ENCODE measurements around the gene PLAGL2. TPM values are rescaled to one million over a fixed set of nuclear protein-coding genes. Genes with fewer than 3 reads are reported as not detected.

PLAGL2 gene
- total and polyA plus RNA-seq, 9 of the 15 experiments (the other 6 are each of a cell fraction or from before 2014, with no cell fraction given), result 3.1 to 24.3 (median 6.4) TPM

DNA sequence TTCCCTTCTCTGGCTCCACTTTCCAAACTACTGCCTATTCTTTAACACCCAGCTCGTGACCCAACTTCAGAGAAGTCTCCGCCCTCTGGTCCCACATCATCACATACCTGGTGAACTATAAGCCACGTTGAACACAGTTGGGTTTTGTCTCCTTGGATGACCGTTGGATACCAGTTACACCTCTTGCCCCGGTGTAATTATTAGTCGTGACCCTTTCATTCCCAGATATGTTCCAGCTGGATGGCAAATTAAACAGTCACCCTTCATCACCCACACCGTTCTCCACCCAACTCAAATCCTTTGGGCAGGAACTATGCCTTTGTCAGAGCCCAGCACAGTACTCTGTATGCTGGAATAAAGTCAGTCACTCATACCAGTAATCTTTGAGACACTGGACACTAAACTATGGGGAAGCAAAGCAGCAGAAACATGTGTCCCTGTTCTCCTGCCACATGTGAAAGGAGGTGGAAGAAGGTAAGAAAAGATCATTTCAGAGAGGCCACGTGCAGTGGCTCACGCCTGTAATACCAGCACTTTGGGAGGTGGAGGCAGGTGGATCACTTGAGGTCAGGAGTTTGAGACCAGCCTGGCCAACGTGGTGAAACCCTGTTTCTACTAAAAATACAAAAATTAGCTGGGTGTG, 22.5 kb downstream of the PLAGL2 start:
- no peak overlapping the region for H2AFZ ChIP-seq (ENCODE audit: low read depth, low read length)
- WGBS (ENCODE audit: insufficient coverage, low coverage, missing lambda C conversion rate), result 16% methylated on average over 9 of the region's 10 CpGs
- H3K27me3 ChIP-seq (ENCODE audit: control insufficient read depth in 2 of 2, insufficient read depth in 2 of 2, low read length in 2 of 2), result no peaks in the 10 kb centered on the region
- CTCF ChIA-PET (ENCODE audit: low intra/inter-chr PET ratio), result no interaction called here
- H4K20me1 ChIP-seq (replicated peaks; ENCODE audit: control insufficient read depth, insufficient read depth, low read length), result no peaks in the 10 kb centered on the region
- no peak for ATAC-seq
- H3K9me1 ChIP-seq (ENCODE audit: control insufficient read depth, insufficient read depth, low read length), result no peaks in the 10 kb centered on the region
- no peaks in the 10 kb centered on the region for H3K79me2 ChIP-seq (ENCODE audit: control insufficient read depth, insufficient read depth, low read length)
- H3K36me3 ChIP-seq (ENCODE audit: control insufficient read depth, insufficient read depth, low read length), result no peaks in the 10 kb centered on the region
- H3K4me3 ChIP-seq, result no peak overlapping the region
- intact Hi-C loops (cut with micrococcal nuclease) (no loop called here), in situ Hi-C loops (cut with MboI) (no loop called here)
- no peak overlapping the region for H3K27ac ChIP-seq (ENCODE audit: extremely low read depth, low read depth, low read length)
- H3K4me1 ChIP-seq (replicated peaks in 1 of 2; ENCODE audit: control insufficient read depth in 2 of 2, insufficient read depth in 2 of 2, low read length in 2 of 2), result no peaks in the 10 kb centered on the region; a peak in 3 of 5 replicates
- POLR2A ChIA-PET, result interaction anchor here (0.6 to 1.0 kb wide), 3 partner anchors 17 to 72 kb away, joined by 3 read pairs; no protein-coding TSS in a partner anchor
- no TSS peak for BruUV-seq (replicated peaks)
- H3K9ac ChIP-seq (ENCODE audit: insufficient read depth in 1 of 2, low read depth in 2 of 2, low read length in 2 of 2), result no peak overlapping the region
- FAIRE-seq, result no peak
- H3K4me2 ChIP-seq (ENCODE audit: insufficient read depth, low read length), result no peak overlapping the region
- no peaks in the 10 kb centered on the region for H3K9me3 ChIP-seq (replicated peaks; ENCODE audit: control insufficient read depth, insufficient read depth, low read depth, low read length)
- no peak for DNase-seq (ENCODE audit: extremely low read depth in 1 of 4, low spot score in 3 of 4)
- TF ChIP-seq MYNN (IDR thresholded peaks at IDR 0.05), result no peak
- TF ChIP-seq MYNN (CRISPR knock-in tag; IDR thresholded peaks at IDR 0.05), result no peak
- TF ChIP-seq ZNF23 (CRISPR knock-in tag; IDR thresholded peaks at IDR 0.05), result no peak
- TF ChIP-seq, protein P1, sequence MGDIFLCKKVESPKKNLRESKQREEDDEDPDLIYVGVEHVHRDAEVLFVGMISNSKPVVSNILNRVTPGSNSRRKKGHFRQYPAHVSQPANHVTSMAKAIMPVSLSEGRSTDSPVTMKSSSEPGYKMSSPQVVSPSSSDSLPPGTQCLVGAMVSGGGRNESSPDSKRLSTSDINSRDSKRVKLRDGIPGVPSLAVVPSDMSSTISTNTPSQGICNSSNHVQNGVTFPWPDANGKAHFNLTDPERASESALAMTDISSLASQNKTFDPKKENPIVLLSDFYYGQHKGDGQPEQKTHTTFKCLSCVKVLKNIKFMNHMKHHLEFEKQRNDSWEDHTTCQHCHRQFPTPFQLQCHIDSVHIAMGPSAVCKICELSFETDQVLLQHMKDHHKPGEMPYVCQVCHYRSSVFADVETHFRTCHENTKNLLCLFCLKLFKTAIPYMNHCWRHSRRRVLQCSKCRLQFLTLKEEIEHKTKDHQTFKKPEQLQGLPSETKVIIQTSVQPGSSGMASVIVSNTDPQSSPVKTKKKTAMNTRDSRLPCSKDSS (IDR thresholded peaks at IDR 0.05; ENCODE audit: low read depth, partially characterized antibody), result no peak
- TF ChIP-seq, protein P2, sequence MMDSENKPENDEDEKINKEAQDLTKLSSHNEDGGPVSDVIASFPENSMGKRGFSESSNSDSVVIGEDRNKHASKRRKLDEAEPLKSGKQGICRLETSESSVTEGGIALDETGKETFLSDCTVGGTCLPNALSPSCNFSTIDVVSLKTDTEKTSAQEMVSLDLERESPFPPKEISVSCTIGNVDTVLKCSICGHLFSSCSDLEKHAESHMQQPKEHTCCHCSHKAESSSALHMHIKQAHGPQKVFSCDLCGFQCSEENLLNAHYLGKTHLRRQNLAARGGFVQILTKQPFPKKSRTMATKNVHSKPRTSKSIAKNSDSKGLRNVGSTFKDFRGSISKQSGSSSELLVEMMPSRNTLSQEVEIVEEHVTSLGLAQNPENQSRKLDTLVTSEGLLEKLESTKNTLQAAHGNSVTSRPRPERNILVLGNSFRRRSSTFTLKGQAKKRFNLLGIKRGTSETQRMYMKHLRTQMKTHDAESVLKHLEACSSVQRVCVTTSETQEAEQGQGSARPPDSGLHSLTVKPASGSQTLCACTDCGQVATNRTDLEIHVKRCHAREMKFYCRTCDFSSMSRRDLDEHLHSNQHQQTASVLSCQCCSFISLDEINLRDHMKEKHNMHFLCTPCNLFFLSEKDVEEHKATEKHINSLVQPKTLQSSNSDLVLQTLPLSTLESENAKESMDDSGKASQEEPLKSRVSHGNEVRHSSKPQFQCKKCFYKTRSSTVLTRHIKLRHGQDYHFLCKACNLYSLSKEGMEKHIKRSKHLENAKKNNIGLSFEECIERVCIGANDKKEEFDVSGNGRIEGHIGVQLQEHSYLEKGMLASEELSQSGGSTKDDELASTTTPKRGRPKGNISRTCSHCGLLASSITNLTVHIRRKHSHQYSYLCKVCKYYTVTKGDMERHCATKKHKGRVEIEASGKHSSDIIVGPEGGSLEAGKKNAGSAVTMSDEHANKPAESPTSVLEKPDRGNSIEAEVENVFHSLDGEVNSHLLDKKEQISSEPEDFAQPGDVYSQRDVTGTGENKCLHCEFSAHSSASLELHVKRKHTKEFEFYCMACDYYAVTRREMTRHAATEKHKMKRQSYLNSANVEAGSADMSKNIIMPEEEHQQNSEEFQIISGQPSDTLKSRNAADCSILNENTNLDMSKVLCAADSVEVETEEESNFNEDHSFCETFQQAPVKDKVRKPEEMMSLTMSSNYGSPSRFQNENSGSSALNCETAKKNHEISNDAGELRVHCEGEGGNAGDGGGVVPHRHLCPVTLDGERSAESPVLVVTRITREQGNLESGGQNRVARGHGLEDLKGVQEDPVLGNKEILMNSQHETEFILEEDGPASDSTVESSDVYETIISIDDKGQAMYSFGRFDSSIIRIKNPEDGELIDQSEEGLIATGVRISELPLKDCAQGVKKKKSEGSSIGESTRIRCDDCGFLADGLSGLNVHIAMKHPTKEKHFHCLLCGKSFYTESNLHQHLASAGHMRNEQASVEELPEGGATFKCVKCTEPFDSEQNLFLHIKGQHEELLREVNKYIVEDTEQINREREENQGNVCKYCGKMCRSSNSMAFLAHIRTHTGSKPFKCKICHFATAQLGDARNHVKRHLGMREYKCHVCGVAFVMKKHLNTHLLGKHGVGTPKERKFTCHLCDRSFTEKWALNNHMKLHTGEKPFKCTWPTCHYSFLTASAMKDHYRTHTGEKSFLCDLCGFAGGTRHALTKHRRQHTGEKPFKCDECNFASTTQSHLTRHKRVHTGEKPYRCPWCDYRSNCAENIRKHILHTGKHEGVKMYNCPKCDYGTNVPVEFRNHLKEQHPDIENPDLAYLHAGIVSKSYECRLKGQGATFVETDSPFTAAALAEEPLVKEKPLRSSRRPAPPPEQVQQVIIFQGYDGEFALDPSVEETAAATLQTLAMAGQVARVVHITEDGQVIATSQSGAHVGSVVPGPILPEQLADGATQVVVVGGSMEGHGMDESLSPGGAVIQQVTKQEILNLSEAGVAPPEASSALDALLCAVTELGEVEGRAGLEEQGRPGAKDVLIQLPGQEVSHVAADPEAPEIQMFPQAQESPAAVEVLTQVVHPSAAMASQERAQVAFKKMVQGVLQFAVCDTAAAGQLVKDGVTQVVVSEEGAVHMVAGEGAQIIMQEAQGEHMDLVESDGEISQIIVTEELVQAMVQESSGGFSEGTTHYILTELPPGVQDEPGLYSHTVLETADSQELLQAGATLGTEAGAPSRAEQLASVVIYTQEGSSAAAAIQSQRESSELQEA (IDR thresholded peaks at IDR 0.05; ENCODE audit: low read depth), result no peak
- no peak for TF ChIP-seq HNRNPL (IDR thresholded peaks at IDR 0.05; ENCODE audit: low read depth, low read length)
- no peak for TF ChIP-seq ZZZ3 (IDR thresholded peaks at IDR 0.05)
- TF ChIP-seq RHOXF2B (CRISPR knock-in tag; conservative IDR thresholded peaks at IDR 0.05), result no peak
- TF ChIP-seq GTF2F1 (IDR thresholded peaks at IDR 0.05; ENCODE audit: low read depth, low read length), result no peak
- TF ChIP-seq, protein P3, sequence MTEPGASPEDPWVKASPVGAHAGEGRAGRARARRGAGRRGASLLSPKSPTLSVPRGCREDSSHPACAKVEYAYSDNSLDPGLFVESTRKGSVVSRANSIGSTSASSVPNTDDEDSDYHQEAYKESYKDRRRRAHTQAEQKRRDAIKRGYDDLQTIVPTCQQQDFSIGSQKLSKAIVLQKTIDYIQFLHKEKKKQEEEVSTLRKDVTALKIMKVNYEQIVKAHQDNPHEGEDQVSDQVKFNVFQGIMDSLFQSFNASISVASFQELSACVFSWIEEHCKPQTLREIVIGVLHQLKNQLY (CRISPR knock-in tag; conservative IDR thresholded peaks at IDR 0.05), result no peak
